KG1 (cell line): Measurements from ENCODE around the gene KIF3B.
A peak's percentile ranks its signal among the peaks of the same experiment; 100 is the strongest.
"Not testable (repeated sequence)": the region's sequence is repeated elsewhere in the genome, so short reads cannot be mapped to it uniquely, and the experiment has no call there.

Source experiments
- DNase-seq: peaks from one replicate; lab custom pipeline; 2025; lab: John Stamatoyannopoulos, UW

The KIF3B gene

DNA sequence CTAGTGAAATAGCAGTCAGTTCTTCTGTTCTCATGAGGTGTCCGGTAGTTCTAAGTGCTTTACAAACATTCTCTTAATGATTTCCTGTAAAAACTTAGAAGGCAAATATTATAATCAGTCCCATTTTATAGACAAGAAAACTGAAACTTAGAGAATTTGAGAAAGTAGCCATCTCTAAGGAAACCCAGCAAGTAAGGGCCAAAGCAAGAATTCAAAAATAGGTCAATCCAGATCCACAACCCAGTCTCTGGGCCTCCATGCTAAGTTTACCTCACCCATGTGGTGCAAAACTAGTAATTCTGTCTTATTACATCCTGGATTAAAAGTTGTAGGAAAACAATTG is 53.1 kb downstream of the KIF3B start:
- no peak for DNase-seq

DNA sequence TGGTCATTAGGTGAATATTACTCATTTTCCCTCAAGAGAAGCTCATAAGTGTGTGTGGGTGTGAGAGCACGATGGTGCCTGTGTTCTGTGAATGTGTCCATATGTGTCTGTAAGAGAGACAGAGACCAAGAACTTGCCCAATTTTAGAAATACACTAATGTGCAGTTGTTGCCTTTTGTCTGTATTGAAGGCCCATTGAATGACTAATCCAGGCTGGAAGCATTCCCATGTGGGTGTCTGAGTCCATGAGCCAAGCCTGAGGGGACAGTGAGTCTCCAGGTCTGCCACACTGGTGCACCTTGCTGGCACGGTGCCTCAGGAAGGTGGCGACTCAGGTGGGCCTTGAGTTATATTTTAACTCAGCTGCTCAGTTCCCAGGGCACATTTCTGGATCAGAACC is 55.2 kb downstream of the KIF3B start:
- no peak for DNase-seq

DNA sequence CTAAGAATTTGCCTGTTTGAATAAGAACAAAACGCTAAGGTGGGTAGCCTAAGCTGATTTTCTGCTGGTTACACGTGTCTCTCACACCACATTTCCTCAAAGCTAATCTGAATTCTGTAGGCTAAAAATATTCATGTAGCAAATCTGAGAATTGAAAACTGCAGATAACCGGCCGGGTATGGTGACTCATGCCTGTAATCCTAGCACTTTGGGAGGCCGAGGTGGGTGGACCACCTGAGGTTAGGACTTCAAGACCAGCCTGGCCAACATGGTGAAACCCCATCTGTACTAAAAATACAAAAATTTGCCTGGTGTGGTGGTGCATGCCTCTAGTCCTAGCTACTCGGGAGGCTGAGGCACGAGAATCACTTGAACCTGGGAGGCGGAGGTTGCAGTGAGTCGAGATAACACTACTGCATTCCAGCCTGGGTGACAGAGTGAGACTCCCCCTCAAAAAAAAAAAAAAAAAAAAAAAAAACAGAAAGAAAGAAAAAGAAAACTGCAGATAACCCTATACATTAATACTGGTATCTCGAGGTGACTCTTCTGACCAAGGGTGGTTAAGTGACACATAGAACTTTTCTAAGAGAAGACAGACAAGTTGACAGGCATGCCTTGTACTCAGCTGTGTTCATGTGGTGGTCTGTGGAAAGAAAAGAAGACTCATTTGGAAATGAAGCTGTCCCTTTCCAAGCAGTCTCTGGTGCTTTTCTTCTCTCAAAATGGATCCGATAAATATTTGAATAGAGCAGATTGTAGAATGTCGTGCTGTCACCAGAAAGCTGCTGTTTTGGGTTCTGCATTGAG is 55.9 kb downstream of the KIF3B start:
- DNase-seq: no peak

DNA sequence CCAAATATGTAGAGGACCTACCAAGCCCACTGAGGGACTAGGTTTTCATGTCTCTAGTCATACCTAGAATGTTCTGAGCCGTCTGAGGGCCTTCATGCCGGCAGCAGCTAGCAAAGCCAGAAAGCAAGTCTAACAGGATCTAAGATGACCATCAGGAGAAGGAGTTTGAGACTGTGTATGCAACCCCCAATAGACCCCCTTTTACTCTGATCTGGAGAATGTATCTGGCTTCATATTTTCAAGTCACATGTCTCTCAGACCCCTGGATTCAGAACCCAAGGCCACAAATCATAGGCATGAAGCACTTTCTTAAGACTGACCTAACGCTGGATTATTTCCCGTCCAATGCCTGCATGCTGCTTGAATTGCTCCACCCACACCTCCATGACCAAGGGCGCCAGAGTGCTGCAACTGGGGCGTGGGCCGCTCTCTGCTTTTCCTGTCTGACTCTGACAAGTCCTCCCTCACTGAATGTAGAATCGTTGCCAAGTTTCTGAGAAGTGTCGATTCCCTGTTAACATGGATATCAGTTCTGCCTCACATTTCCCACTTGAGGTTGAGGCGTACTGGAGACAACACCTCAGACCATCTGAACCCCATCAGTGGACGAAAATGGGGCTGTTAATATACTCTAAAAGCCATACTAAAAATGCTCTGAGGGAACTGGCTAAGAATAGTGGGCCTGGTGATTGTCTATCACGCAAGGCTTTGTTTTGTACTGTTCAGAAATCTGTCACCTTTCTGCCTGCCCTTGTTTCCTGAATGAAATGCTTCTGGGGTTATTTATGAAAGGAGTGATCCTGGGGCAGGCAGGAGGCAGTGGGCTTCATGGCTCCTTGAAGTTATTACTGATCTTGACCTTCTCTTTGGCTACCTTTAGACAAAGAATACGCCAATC is 56.8 kb downstream of the KIF3B start:
- no peak for DNase-seq

DNA sequence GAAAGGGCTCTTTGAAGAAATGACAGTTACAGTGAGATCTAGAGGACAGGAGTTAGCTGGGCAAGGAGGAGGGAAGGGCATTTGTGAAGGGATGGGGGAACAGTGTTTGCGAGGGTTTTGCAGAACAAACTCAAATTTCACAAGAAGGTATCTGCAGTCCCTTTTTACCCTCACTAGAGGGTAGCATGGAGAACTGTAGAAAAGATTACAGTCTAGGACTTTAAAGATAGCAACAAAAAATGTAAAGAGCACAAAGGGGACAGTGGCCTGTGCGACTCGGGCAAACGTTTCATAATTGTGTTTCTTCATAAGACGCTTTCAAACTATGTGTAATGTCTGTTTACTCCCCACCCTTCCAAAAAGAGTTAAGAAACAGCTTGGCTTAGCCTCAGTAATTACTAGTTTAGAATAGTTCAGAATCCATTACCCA is 59.5 kb downstream of the KIF3B start:
- DNase-seq: peak; percentile 22

DNA sequence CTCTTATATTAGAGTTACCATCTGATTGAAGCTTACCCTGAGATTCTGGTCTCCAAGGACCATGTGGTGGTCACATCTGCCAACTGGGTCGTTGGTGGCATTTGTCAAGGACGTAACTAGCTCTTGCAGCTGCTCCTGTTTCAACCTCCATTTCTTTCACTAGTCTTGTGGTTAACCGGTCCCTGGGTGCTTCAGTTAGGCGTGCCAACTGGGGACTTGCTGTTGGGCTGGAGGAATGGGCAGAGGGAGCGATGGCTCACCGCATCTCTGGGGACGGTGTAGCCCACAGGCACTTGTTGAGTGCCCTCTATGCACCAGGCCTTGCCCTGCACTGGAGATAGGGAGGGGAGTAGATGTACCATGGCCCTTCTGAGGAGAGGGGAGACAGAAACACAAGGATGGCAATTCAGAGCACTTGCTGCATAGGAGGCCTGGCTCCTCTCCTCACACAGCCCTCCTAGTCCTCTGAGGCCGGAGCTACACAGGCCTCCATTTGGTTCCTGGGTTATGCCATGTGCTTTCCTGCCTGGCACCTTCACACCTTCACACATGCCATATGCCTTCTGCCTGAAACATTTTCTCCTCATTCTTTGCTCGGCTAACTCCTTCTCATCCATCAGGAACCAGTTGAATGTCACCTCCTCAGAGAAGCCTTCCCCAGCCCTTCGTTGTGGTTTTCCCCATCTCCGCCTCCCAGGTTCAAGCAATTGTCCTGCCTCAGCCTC is 60.6 kb downstream of the KIF3B start:
- DNase-seq: no peak

DNA sequence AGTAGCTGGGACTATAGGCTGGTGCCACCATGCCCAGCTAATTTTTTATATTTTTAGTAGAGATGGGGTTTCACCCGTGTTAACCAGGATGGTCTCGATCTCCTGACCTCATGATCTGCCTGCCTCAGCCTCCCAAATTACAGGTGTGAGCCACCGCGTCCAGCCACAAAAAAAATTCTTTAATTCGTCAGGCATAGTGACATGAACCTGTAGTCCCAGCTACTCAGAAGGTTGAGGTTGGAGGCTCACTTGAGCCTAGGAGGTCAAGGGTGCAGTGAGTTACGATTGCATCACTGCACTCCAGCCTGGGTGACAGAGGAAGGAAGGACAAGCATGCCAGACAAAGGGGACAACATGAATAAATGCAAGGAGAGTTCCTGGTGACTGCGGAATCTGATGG is 61.2 kb downstream of the KIF3B start:
- no peak for DNase-seq

DNA sequence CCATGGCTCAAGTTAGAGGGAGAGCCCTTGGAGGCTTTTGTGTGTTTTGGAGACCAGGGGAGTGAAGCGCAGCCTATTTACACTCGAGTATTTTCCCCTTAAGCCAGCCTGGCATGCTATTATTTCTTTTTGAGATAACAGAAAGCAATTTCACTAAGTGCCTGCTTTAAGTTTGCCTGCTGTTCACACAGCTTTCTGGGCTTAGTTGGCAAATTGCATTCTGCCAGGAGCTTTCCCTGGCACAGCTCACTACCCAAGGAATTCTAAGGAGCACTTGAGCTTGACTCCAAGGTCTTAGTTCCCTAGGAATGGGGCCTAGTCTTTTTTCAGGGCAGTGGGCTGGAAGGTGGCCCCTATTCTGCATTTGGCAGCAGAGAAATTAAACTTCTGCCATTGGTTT is 61.7 kb downstream of the KIF3B start:
- no peak for DNase-seq

DNA sequence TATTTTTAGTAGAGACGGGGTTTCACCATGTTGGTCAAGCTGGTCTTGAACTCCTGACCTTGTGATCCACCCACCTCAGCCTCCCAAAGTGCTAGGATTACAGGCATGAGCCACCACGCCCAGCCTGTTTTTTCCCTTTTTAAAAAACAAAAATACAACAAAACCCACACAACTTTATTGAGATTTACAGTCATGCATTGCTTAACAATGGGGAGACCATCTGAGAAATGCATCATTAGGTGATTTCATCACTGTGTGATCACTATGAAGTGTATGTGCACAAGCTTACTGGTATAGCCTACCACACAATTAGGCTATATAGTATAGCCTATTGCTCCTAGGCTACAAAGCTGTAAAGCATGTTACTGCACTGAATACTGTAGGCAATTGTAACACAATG is 63.6 kb downstream of the KIF3B start:
- not testable (repeated sequence) for DNase-seq

DNA sequence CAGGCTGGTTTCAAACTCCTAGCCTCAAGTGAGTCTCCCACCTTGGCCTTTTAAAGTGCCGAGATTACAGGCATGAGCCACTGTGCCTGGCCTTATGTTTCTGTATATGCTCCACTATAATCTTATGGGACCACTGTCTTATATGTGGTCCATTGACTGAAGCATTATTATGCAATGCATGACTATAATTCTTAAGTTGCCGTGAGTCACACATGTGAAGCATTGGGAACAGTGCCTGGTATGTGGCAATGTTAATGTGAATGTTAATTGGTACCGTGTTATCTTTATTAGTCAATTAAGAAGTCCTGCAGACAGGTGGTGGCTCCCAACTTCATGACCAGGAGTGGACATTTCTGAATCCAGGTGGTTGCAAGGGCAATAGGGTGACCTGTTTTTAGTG is 66.0 kb downstream of the KIF3B start:
- no peak for DNase-seq

DNA sequence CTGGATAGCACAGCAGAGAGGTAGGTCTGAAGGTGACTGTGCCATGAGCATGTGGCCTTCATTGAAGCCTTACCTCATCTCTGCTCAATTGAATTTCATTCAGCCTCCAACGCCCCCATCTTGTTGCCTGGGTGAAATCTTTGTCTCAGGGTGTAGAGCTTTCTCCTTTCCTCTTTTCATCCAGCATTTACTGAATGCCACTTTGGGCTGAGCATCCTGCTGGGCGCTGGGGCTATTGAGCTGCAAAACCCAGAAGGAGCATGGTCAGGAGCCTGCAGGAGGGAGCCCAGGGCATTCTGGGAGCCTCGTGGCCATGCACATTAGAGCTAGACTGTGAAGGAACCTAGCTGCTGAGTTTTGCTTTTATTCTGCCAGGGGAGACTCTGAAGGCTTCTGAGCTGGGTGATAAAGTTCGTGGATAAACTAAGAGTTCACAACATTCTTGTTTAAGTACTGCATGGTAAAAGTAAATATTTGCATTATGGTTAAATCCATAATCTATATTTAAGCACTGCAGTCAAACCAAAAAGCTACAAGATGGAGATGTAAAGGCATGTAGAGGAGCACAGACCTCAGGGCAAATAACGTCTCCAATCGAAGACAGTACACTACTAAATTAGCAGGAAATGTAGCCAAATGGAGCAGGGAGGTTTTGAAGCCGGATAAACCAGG is 67.5 kb downstream of the KIF3B start:
- no peak for DNase-seq

DNA sequence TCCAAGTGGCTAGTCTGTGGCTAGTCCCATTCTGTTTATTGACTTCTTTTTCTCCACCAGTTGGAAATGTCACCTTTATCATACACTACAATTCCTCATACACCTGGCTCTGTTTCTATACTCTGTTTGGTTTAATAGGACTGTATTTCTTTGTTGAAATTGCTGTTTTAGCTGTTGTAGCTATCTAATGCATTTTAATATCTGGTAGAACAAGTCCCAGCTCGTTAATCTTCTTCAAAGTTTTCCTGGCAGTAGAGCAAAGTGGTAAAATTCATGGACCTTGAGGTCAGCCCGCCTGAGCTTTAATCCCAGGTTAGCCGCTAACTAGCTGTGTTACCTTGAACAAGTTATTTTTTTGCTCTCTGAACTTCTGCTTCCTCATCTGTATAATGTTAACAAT is 70.8 kb downstream of the KIF3B start:
- DNase-seq: no peak

DNA sequence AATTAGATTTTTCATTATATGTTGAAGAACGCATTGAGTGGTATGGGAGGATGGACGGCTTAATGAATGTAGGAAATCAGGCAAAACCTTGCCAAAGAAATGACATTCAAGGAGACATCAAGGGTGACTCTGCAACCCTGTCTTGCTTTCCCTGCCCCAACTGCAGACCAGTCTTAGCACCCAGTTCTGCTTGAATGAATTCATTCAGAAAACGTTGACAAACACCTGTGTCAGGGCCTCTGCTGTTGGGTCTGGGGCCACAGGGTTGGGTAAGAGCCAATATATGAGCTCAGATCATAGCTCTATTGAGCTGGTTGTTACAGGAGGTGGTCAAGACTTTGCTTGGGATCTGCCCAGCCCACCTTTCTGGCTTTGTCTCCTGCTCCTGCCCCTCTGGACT is 73.0 kb downstream of the KIF3B start:
- DNase-seq: no peak

DNA sequence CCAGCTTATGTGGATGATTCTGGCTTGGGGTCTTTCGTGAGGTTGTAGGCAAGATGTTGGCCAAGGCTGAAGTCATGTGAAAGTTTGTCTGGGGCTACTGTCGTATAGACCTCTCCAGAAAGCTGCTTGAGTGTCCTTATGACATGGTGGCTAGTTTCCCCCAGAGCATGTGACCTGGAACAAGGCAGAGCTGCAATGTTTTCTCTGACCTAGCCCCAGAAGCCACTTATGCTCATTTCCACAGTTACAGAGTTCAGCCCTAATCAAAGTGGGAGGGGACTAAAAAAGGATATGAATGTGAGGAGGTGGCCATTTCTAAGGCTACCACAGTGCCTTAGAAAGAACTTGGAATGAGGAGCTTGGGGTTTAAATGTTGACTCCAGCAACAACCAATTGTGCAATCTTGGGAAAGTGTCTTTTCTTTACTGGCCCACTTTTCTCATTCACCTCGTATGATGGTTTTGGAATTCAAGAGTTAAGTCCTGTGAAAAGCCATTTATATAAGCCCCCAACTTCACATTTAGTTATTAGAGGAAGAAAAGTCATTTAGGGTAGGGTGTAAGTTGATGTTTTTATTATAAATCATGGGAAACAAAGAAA is 74.8 kb downstream of the KIF3B start:
- no peak for DNase-seq

DNA sequence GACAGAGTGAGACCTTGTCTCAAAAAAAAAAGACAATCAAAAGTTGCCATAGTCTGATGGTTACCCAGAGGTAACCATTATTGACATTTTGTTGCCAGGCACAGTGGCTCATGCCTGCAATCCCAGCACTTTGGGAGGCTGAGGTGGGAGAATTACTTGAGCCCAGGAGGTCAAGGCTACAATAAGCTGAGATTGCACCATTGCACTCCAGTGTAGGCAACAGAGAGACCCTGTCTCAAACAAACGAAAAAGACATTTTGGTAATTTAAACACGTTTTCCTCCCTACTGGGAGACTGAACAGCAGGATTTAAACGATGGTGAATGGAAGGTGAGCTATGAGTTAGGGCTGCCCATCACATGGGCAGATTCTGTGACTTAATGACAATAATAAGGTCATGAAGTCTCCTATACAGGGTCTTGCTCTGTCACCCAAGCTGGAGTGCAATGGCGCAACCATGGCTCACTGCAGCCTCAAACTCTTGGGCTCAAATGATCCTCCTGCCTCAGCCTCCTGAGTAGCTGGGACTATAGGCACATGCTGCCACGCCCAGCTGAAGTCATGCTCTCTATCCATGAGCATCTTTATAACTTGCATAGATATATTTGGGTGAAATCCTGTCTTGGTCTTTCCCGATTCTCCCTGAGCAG is 76.5 kb downstream of the KIF3B start:
- no peak for DNase-seq

DNA sequence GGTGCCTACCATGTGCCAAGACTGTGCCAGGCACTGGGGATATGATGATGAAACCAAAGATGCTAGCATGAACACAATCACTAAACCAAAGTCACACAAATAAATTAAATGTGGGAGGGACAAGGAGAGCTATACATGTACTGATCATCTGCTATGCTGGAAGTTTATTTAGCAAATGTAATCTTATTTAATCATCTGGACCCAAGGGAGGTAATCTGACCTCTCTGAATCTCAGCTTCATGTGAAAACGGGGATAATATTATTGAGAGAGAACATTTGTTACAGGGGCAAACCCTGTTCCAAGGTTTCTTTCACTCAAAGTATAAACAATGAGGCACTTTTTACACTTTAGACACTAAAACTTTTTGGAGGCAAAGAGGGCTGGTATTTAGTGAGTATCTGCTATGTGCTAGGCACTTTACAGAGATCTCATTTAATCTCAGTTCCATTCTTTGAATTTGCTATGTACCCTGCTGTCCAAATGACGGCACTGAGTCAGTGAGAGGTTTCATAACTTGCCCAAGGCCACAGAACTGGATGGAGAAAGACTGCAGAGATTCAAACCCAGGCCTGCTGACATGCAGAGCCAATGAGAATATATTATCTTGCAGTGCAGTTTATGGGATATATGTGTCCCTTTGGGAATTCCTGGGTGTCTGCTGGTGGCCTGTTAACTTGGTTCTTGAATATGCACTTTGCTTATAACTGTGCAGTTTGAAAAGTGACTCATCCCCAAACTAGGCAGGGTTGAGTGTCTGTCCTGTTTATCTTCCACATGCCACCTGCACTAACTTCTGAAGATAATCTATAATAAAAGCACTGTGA is 77.4 kb downstream of the KIF3B start:
- DNase-seq: no peak

DNA sequence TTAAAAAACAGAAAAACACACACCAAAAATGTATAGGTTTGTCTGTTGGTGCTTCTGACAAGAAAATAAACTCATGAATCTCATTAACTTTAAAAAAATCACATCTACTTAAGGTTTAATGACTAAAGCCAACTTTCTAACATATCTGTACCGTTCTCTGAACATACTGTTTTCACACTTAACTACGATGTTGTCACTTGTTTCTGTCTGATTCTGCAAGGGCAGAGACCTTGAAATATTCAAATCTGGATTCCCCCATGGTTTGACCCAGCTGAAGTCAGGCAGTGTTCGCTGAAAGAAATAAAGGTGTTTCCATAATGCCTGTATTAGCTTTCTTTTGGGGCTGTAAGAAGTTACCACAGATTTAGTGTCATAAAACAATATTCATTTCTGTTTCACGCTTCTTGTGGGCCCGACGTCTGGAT is 78.0 kb downstream of the KIF3B start:
- no peak for DNase-seq

DNA sequence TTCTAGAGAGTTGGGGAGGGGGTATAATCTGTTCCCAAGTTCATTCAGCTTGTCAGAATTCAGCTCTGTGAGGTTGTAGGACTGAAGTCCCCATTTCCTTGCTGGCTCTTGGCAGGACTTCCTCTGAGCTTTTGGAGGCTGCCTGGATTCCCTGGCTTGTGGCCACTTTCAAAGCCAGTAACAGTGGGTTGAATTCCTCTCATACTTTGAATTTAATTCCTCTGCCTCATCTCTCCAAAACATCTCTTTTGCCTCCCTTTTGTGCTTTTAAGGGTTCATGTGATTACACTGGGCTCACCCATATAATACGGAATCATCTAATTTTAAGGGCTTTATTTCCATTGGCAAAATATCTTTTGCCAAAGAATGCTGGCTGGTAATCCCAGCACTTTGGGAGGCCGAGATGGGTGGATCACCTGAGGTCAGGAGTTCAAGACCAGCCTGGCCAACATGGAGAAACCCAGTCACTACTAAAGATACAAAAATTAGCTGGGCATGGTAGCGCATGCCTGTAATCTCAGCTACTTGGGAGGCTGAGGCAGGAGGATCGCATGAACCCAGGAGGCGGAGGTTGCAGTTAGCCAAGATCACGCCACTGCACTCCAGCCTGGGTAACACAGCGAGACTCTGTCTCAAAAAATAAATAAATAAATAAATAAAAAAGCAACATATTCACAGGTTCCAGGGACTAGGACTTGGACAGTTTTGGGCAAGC is 78.6 kb downstream of the KIF3B start:
- DNase-seq: not testable (repeated sequence)

DNA sequence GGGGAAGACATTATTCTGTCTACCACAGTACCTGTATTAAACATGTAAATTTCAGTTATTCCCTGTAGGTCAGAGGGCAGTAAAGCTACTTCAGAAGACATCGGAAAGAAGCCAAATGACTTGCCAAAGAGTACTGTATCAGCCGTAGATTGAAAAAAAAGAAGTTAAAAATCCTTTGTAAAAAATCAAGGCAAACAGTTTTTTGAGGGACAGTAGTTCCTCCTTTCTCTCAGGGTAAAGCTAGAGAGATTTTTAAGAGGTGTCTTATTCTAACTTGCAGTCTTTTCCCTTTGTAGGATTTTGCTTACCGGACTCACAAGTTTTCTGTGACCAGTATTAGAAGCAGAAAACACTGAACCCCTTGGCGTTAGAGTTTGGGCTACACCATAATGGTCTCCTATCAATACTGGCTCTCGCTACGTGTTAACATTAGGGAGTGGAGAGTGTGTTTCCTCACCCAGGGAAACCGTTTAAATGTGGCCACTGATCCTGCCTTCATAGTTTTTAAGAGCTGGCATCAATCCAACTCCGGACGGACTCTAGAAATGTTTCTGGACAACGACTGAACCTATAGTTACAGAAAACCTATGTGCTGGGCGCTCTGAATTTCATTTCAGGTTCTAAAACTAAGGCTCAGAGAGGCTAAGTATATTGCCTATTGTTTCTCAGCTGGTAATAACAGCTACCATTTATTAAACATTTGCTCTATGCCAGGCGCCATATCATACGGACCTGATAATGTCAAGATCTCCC is 79.3 kb downstream of the KIF3B start:
- DNase-seq: no peak
